Measurements from ENCODE around the gene FBXW2. TPM values are rescaled to one million over a fixed set of nuclear protein-coding genes. Genes with fewer than 3 reads are reported as not detected.
A peak's percentile ranks its signal among the peaks of the same experiment; 100 is the strongest.

The FBXW2 gene
- total RNA-seq, 1 experiment from 2014 or later, result 62.1 TPM

DNA sequence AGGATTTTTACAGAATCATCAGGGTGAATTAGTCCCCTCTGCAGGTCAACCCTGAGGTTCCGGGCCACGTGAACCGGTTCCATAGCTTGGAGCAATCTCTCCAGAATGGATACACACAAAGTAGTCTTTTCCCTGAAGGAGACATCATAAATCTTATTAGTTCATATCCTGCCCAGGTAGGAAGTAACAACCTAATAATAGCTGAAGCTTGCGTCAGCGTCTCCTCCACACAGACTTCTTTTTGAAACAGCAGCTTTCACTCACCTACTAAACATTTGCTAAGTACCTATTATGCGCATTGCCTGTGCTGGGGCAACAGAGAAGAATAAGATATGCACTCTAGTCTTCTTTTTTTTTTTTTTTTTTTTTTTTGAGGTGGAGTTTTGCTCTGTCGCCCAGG is 40.1 kb upstream of the FBXW2 start:
- Histone ChIP-seq H4K91ac (ENCODE audit: insufficient read length, low read depth, low read length) (no peak overlapping the region), H3K9ac (ENCODE audit: extremely low read depth, insufficient read length, low read length) (no peak overlapping the region), H3K23me2 (ENCODE audit: insufficient read length, low read depth, low read length, poor library complexity, severe bottlenecking) (no peaks in the 10 kb centered on the region), H4K8ac (replicated peaks; ENCODE audit: insufficient read length, low read depth, low read length) (no peak overlapping the region), H3K79me2 (ENCODE audit: insufficient read depth, low read length) (no peaks in the 10 kb centered on the region), H2BK20ac (ENCODE audit: low read depth, low read length, poor library complexity, severe bottlenecking) (no peak overlapping the region), H2BK5ac (ENCODE audit: insufficient read length, low read length) (no peak overlapping the region), H3T11ph (ENCODE audit: low read length) (no peak overlapping the region), H3K56ac (ENCODE audit: insufficient read length, low read depth, low read length) (no peak overlapping the region), H3K23ac (ENCODE audit: insufficient read length, low read depth, low read length) (no peak overlapping the region), H2AFZ (ENCODE audit: low read length) (no peak overlapping the region), H2BK12ac (ENCODE audit: insufficient read length, low read depth, low read length) (no peak overlapping the region), H3K14ac (ENCODE audit: insufficient read depth, low read length) (no peak overlapping the region), H3K4me2 (ENCODE audit: insufficient read depth, insufficient read length, low read length) (no peak overlapping the region), H3K9me3 (ENCODE audit: control insufficient read depth, low read depth, low read length) (no peaks in the 10 kb centered on the region), H4K5ac (ENCODE audit: insufficient read length, low read depth, low read length) (no peak overlapping the region), H3K79me1 (ENCODE audit: insufficient read depth, low read depth, low read length, poor library complexity, severe bottlenecking) (no peaks in the 10 kb centered on the region), H3K27ac (ENCODE audit: insufficient read length, low read depth, low read length) (no peak overlapping the region), H3K4ac (ENCODE audit: low read depth, low read length) (no peak overlapping the region), H3K4me1 (ENCODE audit: insufficient read depth, low read length) (no peaks in the 10 kb centered on the region), H2AK5ac (ENCODE audit: insufficient read length, low read length) (no peak overlapping the region), H2BK15ac (ENCODE audit: low read depth, low read length) (no peak overlapping the region), H3K27me3 (ENCODE audit: insufficient read depth, low read length) (no peaks in the 10 kb centered on the region), H2BK120ac (ENCODE audit: low read depth, low read length, poor library complexity, severe bottlenecking) (no peak overlapping the region), H3K18ac (ENCODE audit: insufficient read length, low read depth, low read length) (no peak overlapping the region), H4K20me1 (ENCODE audit: control insufficient read depth, insufficient read depth, insufficient read length) (no peaks in the 10 kb centered on the region)
- Mint-ChIP-seq H3K36me3 (ENCODE audit: insufficient read depth in 1 of 3, low read depth in 3 of 3) (peaks cover 10 to 60% (median 51%) of the 10 kb centered on the region in 3 experiments; a peak in 6 of 7 replicates), H3K9me3 (no peaks in the 10 kb centered on the region), H3K4me3 (no peak overlapping the region), H3K27ac (peak overlapping the region in 1 of 3 experiments; percentile 72; a peak in 2 of 7 replicates), H3K27me3 (ENCODE audit: low read depth) (no peaks in the 10 kb centered on the region), H3K4me1 (peaks cover 2 to 3% of the 10 kb centered on the region in 2 experiments; a peak in 1 of 4 replicates)
- TF ChIP-seq, protein P1, sequence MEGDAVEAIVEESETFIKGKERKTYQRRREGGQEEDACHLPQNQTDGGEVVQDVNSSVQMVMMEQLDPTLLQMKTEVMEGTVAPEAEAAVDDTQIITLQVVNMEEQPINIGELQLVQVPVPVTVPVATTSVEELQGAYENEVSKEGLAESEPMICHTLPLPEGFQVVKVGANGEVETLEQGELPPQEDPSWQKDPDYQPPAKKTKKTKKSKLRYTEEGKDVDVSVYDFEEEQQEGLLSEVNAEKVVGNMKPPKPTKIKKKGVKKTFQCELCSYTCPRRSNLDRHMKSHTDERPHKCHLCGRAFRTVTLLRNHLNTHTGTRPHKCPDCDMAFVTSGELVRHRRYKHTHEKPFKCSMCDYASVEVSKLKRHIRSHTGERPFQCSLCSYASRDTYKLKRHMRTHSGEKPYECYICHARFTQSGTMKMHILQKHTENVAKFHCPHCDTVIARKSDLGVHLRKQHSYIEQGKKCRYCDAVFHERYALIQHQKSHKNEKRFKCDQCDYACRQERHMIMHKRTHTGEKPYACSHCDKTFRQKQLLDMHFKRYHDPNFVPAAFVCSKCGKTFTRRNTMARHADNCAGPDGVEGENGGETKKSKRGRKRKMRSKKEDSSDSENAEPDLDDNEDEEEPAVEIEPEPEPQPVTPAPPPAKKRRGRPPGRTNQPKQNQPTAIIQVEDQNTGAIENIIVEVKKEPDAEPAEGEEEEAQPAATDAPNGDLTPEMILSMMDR (conservative IDR thresholded peaks at IDR 0.05), result no peak
- DNase-seq, result no peak
- WGBS (ENCODE audit: extremely low coverage, insufficient read length, low lambda C conversion rate), result no CpG with 5 or more reads among the region's 7 CpGs

Data from H9 (cell line).